Medulla oblongata (tissue), 1 donor: ENCODE results near the gene FGF1.

Experiments used
- DNase-seq: peaks from one replicate; pipeline ENCODE4 v3.0.0-alpha.2; 2015; ENCODE audit errors: extremely low spot score

FGF1 gene

DNA sequence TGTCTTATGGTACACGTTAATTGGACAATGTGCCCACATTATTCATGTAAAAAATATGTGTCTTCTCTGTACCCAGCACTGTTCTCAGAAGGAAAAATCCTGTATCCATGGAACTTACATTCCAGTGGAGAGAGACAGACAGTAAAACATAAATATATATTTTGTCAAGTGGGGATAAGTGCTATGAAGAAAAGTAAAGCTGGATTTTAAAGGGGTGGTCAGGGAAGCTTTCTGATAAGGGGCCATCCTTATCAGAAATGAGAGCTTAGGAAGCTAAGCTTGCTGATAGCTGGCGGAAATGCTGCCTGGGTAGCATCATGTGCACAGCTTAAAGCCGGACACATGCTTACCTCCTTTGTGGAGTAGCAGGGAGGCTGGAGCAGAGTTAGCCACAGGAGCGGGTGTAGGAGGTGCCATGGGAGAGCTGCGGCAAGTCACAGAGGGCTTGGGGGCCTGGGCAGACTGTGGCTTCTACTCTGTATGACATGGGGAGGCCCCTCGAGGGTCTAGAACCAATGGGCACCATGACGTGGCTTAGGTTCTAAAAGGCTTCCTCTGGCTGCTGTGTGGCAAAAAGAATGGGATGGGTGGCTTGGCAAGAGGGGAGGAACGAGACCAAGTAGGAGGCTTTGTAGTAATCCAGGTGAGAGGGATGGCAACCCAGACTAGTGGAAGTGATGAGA lies 141.7 kb downstream of the FGF1 start:
- no peak for DNase-seq

DNA sequence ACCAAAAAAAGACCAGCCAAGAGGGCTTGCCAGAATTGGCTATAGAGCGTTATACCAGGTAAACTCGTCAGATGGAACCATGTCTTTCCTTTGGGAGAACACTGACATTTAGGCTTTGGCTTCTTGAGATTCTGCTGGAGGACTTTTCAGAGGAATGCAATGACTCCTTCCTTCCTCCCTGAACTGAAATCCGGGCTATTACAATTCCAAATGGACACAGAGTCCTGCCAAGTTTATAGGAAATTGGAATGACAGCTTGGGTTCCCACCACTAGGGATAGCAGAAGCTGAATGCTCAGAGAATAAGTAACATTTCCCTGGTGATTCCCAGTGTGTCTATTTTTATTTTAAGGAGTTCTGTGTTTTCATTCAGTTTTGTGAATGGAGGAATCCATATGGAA lies 143.0 kb downstream of the FGF1 start:
- peak; percentile 43 for DNase-seq
